Activated CD4-positive, alpha-beta memory T cell treated with anti-CD3 and anti-CD28 coated beads for 36 hours (primary cell): ENCODE data around the gene OTULIN. TPM values are rescaled to one million over a fixed set of nuclear protein-coding genes. Genes with fewer than 3 reads are reported as not detected.

Source experiments
- CTCF ChIA-PET: fragments of 350-600 bp; sonication (Branson Sonifier 250); formaldehyde crosslinking; loops from one replicate; lab custom pipeline; 2021; ENCODE audit warnings: antibody characterized with exemption, inconsistent platforms; lab: Charles Lee
- POLR2A ChIA-PET: fragments of 350-600 bp; sonication (Branson Sonifier 250); formaldehyde crosslinking; loops from one replicate; lab custom pipeline; 2021; ENCODE audit warnings: antibody characterized with exemption; lab: Charles Lee
- DNase-seq: peaks from one replicate; pipeline ENCODE4 v3.0.0-alpha.2; 2020
- H3K27ac Mint-ChIP-seq: one replicate; pipeline ENCODE4 v1.8.0; 2021; ENCODE audit warnings: mixed read lengths
- H3K27me3 Mint-ChIP-seq: one replicate; pipeline ENCODE4 v1.8.0; 2021; ENCODE audit warnings: mixed read lengths
- H3K36me3 Mint-ChIP-seq: one replicate; pipeline ENCODE4 v1.8.0; 2021; ENCODE audit warnings: mixed read lengths
- H3K4me1 Mint-ChIP-seq: one replicate; pipeline ENCODE4 v1.8.0; 2021; ENCODE audit warnings: low read depth, mixed read lengths
- H3K4me3 Mint-ChIP-seq: one replicate; pipeline ENCODE4 v1.8.0; 2021; ENCODE audit warnings: mild to moderate bottlenecking, mixed read lengths
- H3K9me3 Mint-ChIP-seq: one replicate; pipeline ENCODE4 v1.8.0; 2021; ENCODE audit warnings: mixed read lengths
- intact Hi-C: fragments of 100-400 bp; cut with micrococcal nuclease; formaldehyde crosslinking; loops from one replicate; pipeline ENCODE4 v1.15.1; 2023
- total RNA-seq, 2 experiments: library from RNA; stranded (reverse); gene quantifications; one replicate each; pipeline ENCODE4 v1.2.3, GENCODE V29; 2021

OTULIN gene
- total RNA-seq, 2 experiments from 2014 or later: 53.3 to 53.6 TPM

GRCh38 chr5:14656898-14657297, 7.6 kb upstream of the OTULIN start:
- H3K27me3 Mint-ChIP-seq: no peaks in the 10 kb centered on the region
- no peak overlapping the region for H3K4me3 Mint-ChIP-seq
- ChIA-PET CTCF (interaction anchor here (1.1 to 1.8 kb wide), 6 partner anchors 8 to 346 kb away, joined by 3 to 17 read pairs (median 4); no protein-coding TSS in a partner anchor), POLR2A (no interaction called here)
- DNase-seq: no peak
- H3K9me3 Mint-ChIP-seq: no peaks in the 10 kb centered on the region
- H3K36me3 Mint-ChIP-seq: no peaks in the 10 kb centered on the region
- no peak overlapping the region for H3K27ac Mint-ChIP-seq
- H3K4me1 Mint-ChIP-seq: peaks cover 30% of the 10 kb centered on the region
- intact Hi-C loops: no loop called here

DNA sequence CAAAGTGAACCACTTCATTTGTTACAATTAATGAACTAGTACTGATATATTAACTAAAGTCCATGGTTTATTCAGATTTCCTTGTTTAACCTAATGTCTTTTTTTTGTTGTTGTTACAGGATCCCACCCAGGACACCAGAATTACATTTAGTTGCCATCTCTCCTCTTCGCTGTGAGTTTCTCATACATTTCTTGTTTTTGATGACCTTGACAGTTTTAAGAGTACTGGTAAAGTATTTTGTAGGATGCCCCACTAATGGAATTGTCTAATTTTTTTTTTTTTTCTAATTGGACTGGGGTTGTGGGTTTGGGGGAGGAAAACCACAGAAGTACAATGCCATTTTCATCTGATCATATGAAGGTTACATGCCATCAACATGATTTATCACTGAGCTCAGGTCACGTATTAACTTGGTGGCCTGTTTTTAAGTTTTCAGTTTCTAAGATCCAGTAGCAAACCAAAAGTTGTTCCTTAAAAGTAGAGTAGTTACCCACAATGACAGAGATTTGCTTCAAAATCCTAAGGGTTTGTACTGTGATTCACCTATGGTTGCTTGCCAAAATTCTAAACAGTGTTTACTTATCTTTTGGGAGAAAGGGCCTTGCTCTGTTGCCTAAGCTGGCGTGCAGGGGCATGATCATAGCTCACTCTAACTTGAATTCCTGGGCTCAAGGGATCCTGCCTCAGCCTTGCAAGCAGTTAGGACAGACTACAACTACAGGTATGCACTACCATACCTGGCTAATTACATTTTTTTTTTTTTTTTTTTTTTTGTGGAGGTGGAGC, 4.5 kb upstream of the OTULIN start:
- ChIA-PET CTCF (interaction anchor here (1.3 kb wide), 1 partner anchor 11 kb away, joined by 9 read pairs; no protein-coding TSS in a partner anchor), POLR2A (interaction anchor here (1.2 kb wide), 1 partner anchor 15 kb away, joined by 5 read pairs; no protein-coding TSS in a partner anchor)
- Mint-ChIP-seq H3K27me3 (no peaks in the 10 kb centered on the region), H3K36me3 (peaks cover 3% of the 10 kb centered on the region), H3K4me3 (no peak overlapping the region), H3K27ac (no peak overlapping the region), H3K4me1 (peaks cover 45% of the 10 kb centered on the region), H3K9me3 (no peaks in the 10 kb centered on the region)
- no peak for DNase-seq
- intact Hi-C loops: no loop called here

DNA sequence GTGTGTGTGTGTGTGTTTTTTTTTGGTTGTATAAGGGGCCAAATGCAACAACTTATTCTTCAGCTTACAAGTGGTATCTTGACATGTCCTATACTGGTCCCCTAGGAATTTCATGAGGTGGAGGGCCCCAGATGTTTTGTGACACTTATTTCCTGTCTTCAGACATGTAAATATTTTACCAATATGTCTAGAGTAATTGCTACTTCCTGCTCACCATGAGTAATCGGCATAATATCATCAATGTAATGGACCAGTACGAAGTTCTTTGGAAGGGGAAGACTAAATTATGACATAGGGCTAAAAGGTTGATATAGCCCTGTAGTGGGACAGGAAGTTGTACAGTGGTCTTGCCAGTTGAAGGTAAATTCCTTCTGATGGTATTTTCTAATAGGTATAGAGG, 3.7 kb upstream of the OTULIN start:
- ChIA-PET POLR2A (no interaction called here), CTCF (interaction anchor here (1.3 to 1.8 kb wide), 2 partner anchors 12 kb away, joined by 9 to 11 read pairs; no protein-coding TSS in a partner anchor)
- intact Hi-C loops: no loop called here
- Mint-ChIP-seq H3K27me3 (no peaks in the 10 kb centered on the region), H3K4me3 (no peak overlapping the region), H3K9me3 (no peaks in the 10 kb centered on the region), H3K4me1 (peaks cover 40% of the 10 kb centered on the region), H3K36me3 (peaks cover 7% of the 10 kb centered on the region), H3K27ac (no peak overlapping the region)
- DNase-seq: no peak

DNA sequence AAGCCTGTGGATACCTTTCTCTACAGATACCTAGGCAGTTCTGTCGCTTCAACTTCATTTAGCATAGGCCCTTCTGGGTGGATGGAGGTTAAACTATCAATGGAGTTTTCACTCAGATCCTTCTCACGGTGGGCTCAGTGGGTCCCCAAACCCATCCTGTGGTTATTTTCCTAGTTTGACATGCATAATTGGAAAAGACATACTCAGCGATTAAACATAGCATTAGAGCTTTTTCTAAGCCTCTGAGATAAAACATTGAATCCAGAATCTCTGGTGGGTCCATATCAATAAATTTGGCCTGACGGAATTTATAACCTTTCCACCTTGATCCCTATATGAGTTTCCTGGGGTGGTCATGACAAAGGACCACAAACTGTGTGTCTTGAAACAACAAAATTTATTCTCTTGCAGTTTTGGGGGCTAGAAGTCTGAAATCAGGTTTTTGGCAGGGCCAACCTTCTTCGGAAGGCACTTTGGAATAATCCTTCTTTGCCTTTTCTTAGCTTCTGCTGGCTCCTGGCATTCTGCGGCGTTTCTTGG, 1.7 kb upstream of the OTULIN start:
- peaks cover 15% of the 10 kb centered on the region for H3K36me3 Mint-ChIP-seq
- CTCF ChIA-PET: interaction anchor here (1.2 to 1.8 kb wide), 2 partner anchors 14 kb away, joined by 3 to 11 read pairs; no protein-coding TSS in a partner anchor
- no peaks in the 10 kb centered on the region for H3K27me3 Mint-ChIP-seq
- no peak for DNase-seq
- intact Hi-C loops: loop anchor here (1.0 kb wide), 1 partner anchor 9 kb away; no protein-coding TSS in a partner anchor
- H3K9me3 Mint-ChIP-seq: no peaks in the 10 kb centered on the region
- POLR2A ChIA-PET: no interaction called here
- H3K27ac Mint-ChIP-seq: no peak overlapping the region
- no peak overlapping the region for H3K4me3 Mint-ChIP-seq
- H3K4me1 Mint-ChIP-seq: peaks cover 41% of the 10 kb centered on the region

GRCh38 chr5:14663734-14664269, 716 bp upstream of the OTULIN start:
- Mint-ChIP-seq H3K4me3 (peak overlapping the region; percentile 89), H3K4me1 (peaks cover 49% of the 10 kb centered on the region), H3K27ac (peak overlapping the region; percentile 95), H3K27me3 (no peaks in the 10 kb centered on the region), H3K36me3 (peaks cover 18% of the 10 kb centered on the region), H3K9me3 (no peaks in the 10 kb centered on the region)
- peak; percentile 35 for DNase-seq
- intact Hi-C loops: loop anchor here (2.0 kb wide), 6 partner anchors 59 to 249 kb away; partner anchors contain the start of gene ANKH
- CTCF ChIA-PET: interaction anchor here (1.0 to 1.2 kb wide), 2 partner anchors 15 to 312 kb away, joined by 3 to 5 read pairs; no protein-coding TSS in a partner anchor
- POLR2A ChIA-PET: interaction anchor here (0.7 to 1.2 kb wide), 3 partner anchors 45 to 250 kb away, joined by 3 to 10 read pairs (median 3); no protein-coding TSS in a partner anchor

DNA sequence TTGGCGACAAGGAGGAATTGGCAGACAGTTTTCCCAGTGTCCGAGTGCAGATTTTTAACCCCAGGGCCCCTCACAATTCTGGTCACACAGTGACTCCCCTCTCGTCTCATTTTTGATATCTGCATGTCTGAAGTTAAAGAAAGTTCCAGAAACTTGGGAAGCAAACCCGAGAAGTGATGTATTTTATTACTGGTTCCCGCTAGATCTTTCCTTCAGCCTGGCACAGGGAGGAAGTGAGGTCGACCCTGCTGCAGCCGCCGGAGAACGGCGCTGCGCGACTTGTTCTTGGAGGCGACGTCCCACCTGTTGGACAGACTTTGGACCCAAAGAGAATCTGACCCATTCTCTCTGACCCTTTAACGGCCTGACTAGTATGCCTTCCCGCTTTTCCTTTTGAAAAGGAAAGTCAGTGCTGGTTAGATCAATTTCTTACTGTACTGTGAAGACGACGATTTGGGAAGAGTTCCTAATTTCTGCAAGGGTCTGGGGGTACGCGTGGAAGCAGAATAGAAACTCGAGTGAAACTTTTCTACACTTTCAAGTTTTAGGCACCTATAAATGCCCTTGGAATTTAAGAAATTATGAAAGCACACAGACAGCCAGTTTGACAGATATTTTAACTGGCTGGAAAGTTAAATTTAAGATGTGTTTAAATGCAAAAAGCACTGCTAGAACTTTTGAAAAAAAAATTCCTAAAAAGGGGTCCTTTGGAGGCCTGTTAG, 744 bp downstream of the OTULIN start:
- DNase-seq: peak; percentile 43
- intact Hi-C loops: loop anchor here (2.0 to 5.0 kb wide), 8 partner anchors 58 to 1802 kb away; partner anchors contain the start of genes ANKH, TRIO and ZNF622
- POLR2A ChIA-PET: interaction anchor here (1.0 kb wide), 1 partner anchor 83 kb away, joined by 3 read pairs; no protein-coding TSS in a partner anchor

GRCh38 chr5:14665949-14666348, 1.4 kb downstream of the OTULIN start:
- intact Hi-C loops: loop anchor here (2.0 to 5.0 kb wide), 8 partner anchors 57 to 1801 kb away; partner anchors contain the start of genes ANKH, TRIO and ZNF622
- DNase-seq: peak; percentile 78
- H3K27ac Mint-ChIP-seq: peak overlapping the region; percentile 85
- peak overlapping the region; percentile 92 for H3K4me3 Mint-ChIP-seq
- H3K9me3 Mint-ChIP-seq: no peaks in the 10 kb centered on the region
- CTCF ChIA-PET: interaction anchor here (1.0 to 1.8 kb wide), 3 partner anchors 8 to 205 kb away, joined by 3 to 8 read pairs (median 4); partner anchors contain the start of gene ANKH
- H3K36me3 Mint-ChIP-seq: peaks cover 18% of the 10 kb centered on the region
- POLR2A ChIA-PET: interaction anchor here (2.7 kb wide), 1 partner anchor 10 kb away, joined by 12 read pairs; no protein-coding TSS in a partner anchor
- H3K4me1 Mint-ChIP-seq: peaks cover 62% of the 10 kb centered on the region
- H3K27me3 Mint-ChIP-seq: no peaks in the 10 kb centered on the region

More for the DNA sequence above, 744 bp downstream of the OTULIN start:
- CTCF ChIA-PET: interaction anchor here (1.0 to 1.8 kb wide), 2 partner anchors 10 to 206 kb away, joined by 4 to 8 read pairs; partner anchors contain the start of gene ANKH
- Mint-ChIP-seq H3K27ac (peak overlapping the region; percentile 86), H3K27me3 (no peaks in the 10 kb centered on the region), H3K36me3 (peaks cover 18% of the 10 kb centered on the region), H3K4me1 (peaks cover 59% of the 10 kb centered on the region), H3K4me3 (peak overlapping the region; percentile 92), H3K9me3 (no peaks in the 10 kb centered on the region)

- peak overlapping the region; percentile 85 for H3K27ac Mint-ChIP-seq
- peaks cover 18% of the 10 kb centered on the region for H3K36me3 Mint-ChIP-seq
- CTCF ChIA-PET: interaction anchor here (1.0 to 1.8 kb wide), 5 partner anchors 9 to 205 kb away, joined by 3 to 8 read pairs (median 5); partner anchors contain the start of gene ANKH
- POLR2A ChIA-PET: interaction anchor here (0.6 to 2.7 kb wide), 3 partner anchors 9 to 151 kb away, joined by 3 to 12 read pairs (median 3); no protein-coding TSS in a partner anchor
- no peak for DNase-seq
- peak overlapping the region; percentile 92 for H3K4me3 Mint-ChIP-seq
- peaks cover 65% of the 10 kb centered on the region for H3K4me1 Mint-ChIP-seq
- intact Hi-C loops: loop anchor here (5.0 kb wide), 2 partner anchors 524 to 1801 kb away; partner anchors contain the start of genes TRIO and ZNF622
- no peaks in the 10 kb centered on the region for H3K9me3 Mint-ChIP-seq
- no peaks in the 10 kb centered on the region for H3K27me3 Mint-ChIP-seq
These were observed 1.8 kb downstream of the OTULIN start for GRCh38 chr5:14666357-14666756.

GRCh38 chr5:14667290-14667689, 2.8 kb downstream of the OTULIN start:
- CTCF ChIA-PET: interaction anchor here (0.8 to 1.8 kb wide), 8 partner anchors 8 to 336 kb away, joined by 3 to 8 read pairs (median 4); no protein-coding TSS in a partner anchor
- H3K4me1 Mint-ChIP-seq: peaks cover 72% of the 10 kb centered on the region
- H3K27ac Mint-ChIP-seq: peak overlapping the region; percentile 85
- peaks cover 18% of the 10 kb centered on the region for H3K36me3 Mint-ChIP-seq
- H3K27me3 Mint-ChIP-seq: no peaks in the 10 kb centered on the region
- intact Hi-C loops: loop anchor here (5.0 kb wide), 2 partner anchors 525 to 1800 kb away; partner anchors contain the start of genes TRIO and ZNF622
- POLR2A ChIA-PET: interaction anchor here (1.0 to 2.7 kb wide), 2 partner anchors 8 to 150 kb away, joined by 3 to 12 read pairs; no protein-coding TSS in a partner anchor
- H3K9me3 Mint-ChIP-seq: no peaks in the 10 kb centered on the region
- peak overlapping the region; percentile 92 for H3K4me3 Mint-ChIP-seq
- no peak for DNase-seq

DNA sequence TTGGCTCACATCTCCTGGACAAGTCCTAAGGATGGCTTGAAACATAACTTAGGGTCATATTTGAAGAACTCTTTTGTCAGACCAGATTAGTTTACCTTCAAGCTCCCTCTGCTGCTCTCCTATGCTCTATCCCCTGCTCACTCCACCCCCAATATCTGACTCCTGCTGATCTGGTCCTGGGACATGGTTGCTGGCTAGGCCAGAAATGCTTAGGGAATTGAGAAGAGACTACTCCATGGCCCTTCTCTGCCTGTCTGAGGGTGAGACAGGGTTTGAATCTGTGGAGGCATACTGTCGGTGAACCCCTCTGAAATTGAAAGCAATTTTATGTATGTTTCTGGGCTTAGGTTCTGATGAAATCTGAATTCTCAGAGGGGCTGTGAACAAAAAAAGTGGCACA, 3.3 kb downstream of the OTULIN start:
- Mint-ChIP-seq H3K27me3 (no peaks in the 10 kb centered on the region), H3K27ac (peak overlapping the region; percentile 85), H3K36me3 (peaks cover 16% of the 10 kb centered on the region), H3K4me3 (peak overlapping the region; percentile 92), H3K9me3 (no peaks in the 10 kb centered on the region), H3K4me1 (peaks cover 72% of the 10 kb centered on the region)
- POLR2A ChIA-PET: interaction anchor here (2.7 kb wide), 1 partner anchor 8 kb away, joined by 12 read pairs; no protein-coding TSS in a partner anchor
- DNase-seq: no peak
- intact Hi-C loops: loop anchor here (5.0 kb wide), 2 partner anchors 525 to 1800 kb away; partner anchors contain the start of genes TRIO and ZNF622
- CTCF ChIA-PET: interaction anchor here (1.0 to 1.5 kb wide), 4 partner anchors 10 to 336 kb away, joined by 3 to 5 read pairs (median 4); no protein-coding TSS in a partner anchor
